H9 (cell line): ENCODE results near the gene EOMES. TPM values are rescaled to one million over a fixed set of nuclear protein-coding genes. Genes with fewer than 3 reads are reported as not detected.
A peak's percentile ranks its signal among the peaks of the same experiment; 100 is the strongest.

Experiments
- DNase-seq: peaks from one replicate; pipeline ENCODE4 v3.0.0-alpha.2; 2017
- H2AFZ ChIP-seq: one replicate; pipeline ENCODE4 v1.6.1; 2013; ENCODE audit warnings: mild to moderate bottlenecking, low read length, control low read depth, moderate library complexity
- H2AK5ac ChIP-seq: 2 replicates; pipeline ENCODE4 v1.6.1; 2013; ENCODE audit warnings: low read length, control low read depth, mixed read lengths; ENCODE audit not compliant: insufficient read length
- H2BK120ac ChIP-seq: one replicate; pipeline ENCODE4 v1.6.1; 2013; ENCODE audit warnings: low read depth, mild to moderate bottlenecking, low read length, control low read depth, inconsistent platforms; ENCODE audit not compliant: poor library complexity, severe bottlenecking
- H2BK12ac ChIP-seq: 2 replicates; pipeline ENCODE4 v1.6.1; 2013; ENCODE audit warnings: low read length, control low read depth, mixed read lengths, low read depth; ENCODE audit not compliant: insufficient read length
- H2BK15ac ChIP-seq: 2 replicates; pipeline ENCODE4 v1.6.1; 2013; ENCODE audit warnings: low read depth, low read length, control low read depth
- H2BK20ac ChIP-seq: one replicate; pipeline ENCODE4 v1.6.1; 2013; ENCODE audit warnings: low read depth, mild to moderate bottlenecking, low read length, control low read depth, inconsistent platforms; ENCODE audit not compliant: poor library complexity, severe bottlenecking
- H2BK5ac ChIP-seq: 2 replicates; pipeline ENCODE4 v1.6.1; 2013; ENCODE audit warnings: low read length, control low read depth, mixed read lengths; ENCODE audit not compliant: insufficient read length
- H3K14ac ChIP-seq: 2 replicates; pipeline ENCODE4 v1.6.1; 2013; ENCODE audit warnings: low read length, control low read depth; ENCODE audit not compliant: insufficient read depth
- H3K18ac ChIP-seq: 2 replicates; pipeline ENCODE4 v1.6.1; 2013; ENCODE audit warnings: low read depth, mild to moderate bottlenecking, mixed read lengths, low read length, control low read depth; ENCODE audit not compliant: insufficient read length
- H3K23ac ChIP-seq: 2 replicates; pipeline ENCODE4 v1.6.1; 2013; ENCODE audit warnings: low read length, control low read depth, mixed read lengths, low read depth; ENCODE audit not compliant: insufficient read length
- H3K23me2 ChIP-seq: 2 replicates; pipeline ENCODE4 v1.6.1; 2013; ENCODE audit warnings: low read depth, mild to moderate bottlenecking, mixed read lengths, low read length, control low read depth; ENCODE audit not compliant: insufficient read length, poor library complexity, severe bottlenecking
- H3K27ac ChIP-seq: 2 replicates; pipeline ENCODE4 v1.5.1; 2013; ENCODE audit warnings: low read length, control low read depth, mixed read lengths, low read depth; ENCODE audit not compliant: insufficient read length
- H3K27me3 ChIP-seq: 2 replicates; pipeline ENCODE4 v1.6.1; 2013; ENCODE audit warnings: low read length, control low read depth, inconsistent platforms; ENCODE audit not compliant: insufficient read depth
- H3K4ac ChIP-seq: 2 replicates; pipeline ENCODE4 v1.6.1; 2013; ENCODE audit warnings: low read depth, mild to moderate bottlenecking, control low read depth, inconsistent platforms, low read length, moderate library complexity
- H3K4me1 ChIP-seq: 2 replicates; pipeline ENCODE4 v1.6.1; 2013; ENCODE audit warnings: low read length, control low read depth, inconsistent platforms; ENCODE audit not compliant: insufficient read depth
- H3K4me2 ChIP-seq: 2 replicates; pipeline ENCODE4 v1.6.1; 2013; ENCODE audit warnings: low read length, control low read depth, mixed read lengths; ENCODE audit not compliant: insufficient read length, insufficient read depth
- H3K56ac ChIP-seq: 2 replicates; pipeline ENCODE4 v1.6.1; 2013; ENCODE audit warnings: low read depth, mild to moderate bottlenecking, mixed read lengths, low read length, control low read depth; ENCODE audit not compliant: insufficient read length
- H3K79me1 ChIP-seq: 2 replicates; pipeline ENCODE4 v1.6.1; 2013; ENCODE audit warnings: low read depth, mild to moderate bottlenecking, moderate library complexity, low read length, control low read depth, inconsistent platforms; ENCODE audit not compliant: insufficient read depth, poor library complexity, severe bottlenecking
- H3K79me2 ChIP-seq: 2 replicates; pipeline ENCODE4 v1.6.1; 2013; ENCODE audit warnings: low read length, control low read depth, inconsistent platforms; ENCODE audit not compliant: insufficient read depth
- H3K9ac ChIP-seq: 2 replicates; pipeline ENCODE4 v1.6.1; 2013; ENCODE audit warnings: low read length, control low read depth, mixed read lengths; ENCODE audit not compliant: insufficient read length; ENCODE audit errors: extremely low read depth
- H3K9me3 ChIP-seq: one replicate; pipeline ENCODE4 v1.6.1; 2013; ENCODE audit warnings: low read depth, low read length, inconsistent platforms; ENCODE audit not compliant: control insufficient read depth
- H3T11ph ChIP-seq: one replicate; pipeline ENCODE4 v1.6.1; 2013; ENCODE audit warnings: mild to moderate bottlenecking, low read length, control low read depth, inconsistent platforms
- H4K20me1 ChIP-seq: one replicate; pipeline ENCODE4 v1.6.1; 2013; ENCODE audit not compliant: control insufficient read depth, insufficient read length, insufficient read depth
- H4K5ac ChIP-seq: 2 replicates; pipeline ENCODE4 v1.6.1; 2013; ENCODE audit warnings: low read depth, mild to moderate bottlenecking, mixed read lengths, low read length, control low read depth; ENCODE audit not compliant: insufficient read length
- H4K8ac ChIP-seq: replicated peaks from 2 replicates; pipeline ENCODE4 v1.6.1; 2013; ENCODE audit warnings: low read length, control low read depth, mixed read lengths, low read depth; ENCODE audit not compliant: insufficient read length
- H4K91ac ChIP-seq: 2 replicates; pipeline ENCODE4 v1.6.1; 2013; ENCODE audit warnings: low read depth, mild to moderate bottlenecking, moderate library complexity, mixed read lengths, low read length, control low read depth; ENCODE audit not compliant: insufficient read length
- H3K27ac Mint-ChIP-seq, 3 experiments: 2 replicates in 2 of 3; 3 replicates in 1 of 3; pipeline ENCODE4 v1.8.0; 2020 to 2021; ENCODE audit warnings: mixed read lengths in 3 of 3, mild to moderate bottlenecking in 1 of 3, moderate library complexity in 1 of 3
- H3K27me3 Mint-ChIP-seq: 2 replicates; pipeline ENCODE4 v1.8.0; 2021; ENCODE audit warnings: low read depth, mild to moderate bottlenecking, moderate library complexity, mixed read lengths
- H3K36me3 Mint-ChIP-seq, 3 experiments: 2 replicates in 2 of 3; 3 replicates in 1 of 3; pipeline ENCODE4 v1.8.0; 2020 to 2021; ENCODE audit warnings: low read depth in 3 of 3, mixed read lengths in 3 of 3; ENCODE audit not compliant: insufficient read depth in 1 of 3
- H3K4me1 Mint-ChIP-seq, 2 experiments: 2 replicates each; pipeline ENCODE4 v1.8.0; 2020; ENCODE audit warnings: mixed read lengths in 2 of 2
- H3K4me3 Mint-ChIP-seq, 2 experiments: 2 replicates in 1 of 2; 3 replicates in 1 of 2; pipeline ENCODE4 v1.8.0; 2020 to 2021; ENCODE audit warnings: mild to moderate bottlenecking in 2 of 2, mixed read lengths in 2 of 2, moderate library complexity in 1 of 2
- H3K9me3 Mint-ChIP-seq, 2 experiments: 2 replicates in 1 of 2; 3 replicates in 1 of 2; pipeline ENCODE4 v1.8.0; 2020; ENCODE audit warnings: mild to moderate bottlenecking in 2 of 2, mixed read lengths in 2 of 2, moderate library complexity in 1 of 2
- CTCF ChIP-seq: fragments of 200-600 bp; sonication (generic); conservative IDR thresholded peaks from 3 replicates; pipeline ENCODE4 v1.8.0; 2021; ENCODE audit warnings: antibody characterized with exemption, mild to moderate bottlenecking
- WGBS: extraction: QIAGEN DNeasy Blood & Tissue Kit; methylation state at CpG from one replicate; pipeline ENCODE4 v1.1.7; 2013; ENCODE audit warnings: missing lambda C conversion rate, low lambda C conversion rate, mixed read lengths; ENCODE audit not compliant: insufficient read length; ENCODE audit errors: extremely low coverage; 5-methylcytosine and 5-hydroxymethylcytosine counted together
- total RNA-seq: library from RNA; stranded (reverse); gene quantifications from 2 replicates; pipeline ENCODE4 v1.2.1, GENCODE V29; 2021

Gene EOMES
- total RNA-seq, 1 experiment from 2014 or later = 1.7 TPM

GRCh38 chr3:27667751-27668150 lies 54.4 kb downstream of the EOMES start:
- peaks cover 2% of the 10 kb centered on the region; the same call in 1 of the 2 replicates for H3K4me1 ChIP-seq
- no peak overlapping the region for H3K27ac ChIP-seq
- H3K4me2 ChIP-seq = no peak overlapping the region
- no peaks in the 10 kb centered on the region for H3K79me1 ChIP-seq
- peaks cover 22 to 30% of the 10 kb centered on the region in 2 experiments for H3K4me1 Mint-ChIP-seq
- no peak overlapping the region for H3T11ph ChIP-seq
- no peaks in the 10 kb centered on the region for H3K23me2 ChIP-seq
- no peak for DNase-seq
- no peak overlapping the region for H3K18ac ChIP-seq
- H3K56ac ChIP-seq = no peak overlapping the region
- H2BK120ac ChIP-seq = no peak overlapping the region
- no peak overlapping the region for H4K91ac ChIP-seq
- H3K27me3 ChIP-seq = no peaks in the 10 kb centered on the region
- H3K14ac ChIP-seq = no peak overlapping the region
- H3K36me3 Mint-ChIP-seq = no peaks in the 10 kb centered on the region
- no peak overlapping the region for H3K23ac ChIP-seq
- H2BK15ac ChIP-seq = no peak overlapping the region
- no peak overlapping the region for H2BK5ac ChIP-seq
- no peak overlapping the region for H3K4me3 Mint-ChIP-seq
- no peak overlapping the region for H3K4ac ChIP-seq
- H4K20me1 ChIP-seq = no peaks in the 10 kb centered on the region
- H2AFZ ChIP-seq = no peak overlapping the region
- WGBS = no CpG with 5 or more reads among the region's 2 CpGs
- no peak for TF ChIP-seq CTCF
- H3K27ac Mint-ChIP-seq = peak overlapping the region; percentile 0 to 62 (median 34); a peak in 5 of 7 replicates
- H4K8ac ChIP-seq = no peak overlapping the region
- H3K27me3 Mint-ChIP-seq = no peaks in the 10 kb centered on the region
- H3K9me3 ChIP-seq = no peaks in the 10 kb centered on the region
- no peak overlapping the region for H2BK12ac ChIP-seq
- H4K5ac ChIP-seq = no peak overlapping the region
- H3K79me2 ChIP-seq = no peaks in the 10 kb centered on the region
- no peak overlapping the region for H2BK20ac ChIP-seq
- no peaks in the 10 kb centered on the region for H3K9me3 Mint-ChIP-seq
- H3K9ac ChIP-seq = no peak overlapping the region
- no peak overlapping the region for H2AK5ac ChIP-seq
